ENCODE measurements around the gene VRK3.

VRK3 gene

DNA sequence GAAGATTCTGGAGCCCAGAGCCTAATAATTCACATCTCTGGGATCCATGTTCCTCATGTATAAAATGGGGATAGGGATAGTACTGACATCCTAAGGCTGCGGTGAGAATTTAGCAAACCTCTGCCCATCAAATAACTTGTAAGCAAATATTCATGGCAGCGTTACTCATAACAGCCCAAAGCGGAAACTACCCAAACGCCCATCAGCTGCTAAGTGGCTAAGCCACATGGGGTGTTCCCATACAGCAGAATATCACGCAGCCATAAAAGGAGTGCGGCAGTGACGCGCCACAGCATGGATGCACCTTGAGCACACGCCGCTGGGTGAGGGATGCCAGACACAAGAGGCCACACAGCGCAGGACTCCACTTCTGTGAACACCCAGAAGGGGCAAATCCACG is 19.7 kb downstream of the VRK3 start:
- no peak overlapping the region for H3K9ac ChIP-seq (ENCODE audit: low read length)
- H3K4me3 ChIP-seq (ENCODE audit: low read depth, low read length): no peak overlapping the region
- H3K4me1 ChIP-seq (ENCODE audit: control insufficient read depth, insufficient read depth, low read length): no peaks in the 10 kb centered on the region; the same call in 1 of the 2 replicates
- H3K36me3 ChIP-seq (ENCODE audit: control insufficient read depth, insufficient read depth, low read length): peaks cover 56% of the 10 kb centered on the region
- no peaks in the 10 kb centered on the region for H3K9me3 ChIP-seq (ENCODE audit: control insufficient read depth, insufficient read depth, low read depth, low read length)
- no peak overlapping the region for H3K27ac ChIP-seq (ENCODE audit: low read depth, low read length)
- no peaks in the 10 kb centered on the region for H3K27me3 ChIP-seq (ENCODE audit: control insufficient read depth, insufficient read depth, low read length)

DNA sequence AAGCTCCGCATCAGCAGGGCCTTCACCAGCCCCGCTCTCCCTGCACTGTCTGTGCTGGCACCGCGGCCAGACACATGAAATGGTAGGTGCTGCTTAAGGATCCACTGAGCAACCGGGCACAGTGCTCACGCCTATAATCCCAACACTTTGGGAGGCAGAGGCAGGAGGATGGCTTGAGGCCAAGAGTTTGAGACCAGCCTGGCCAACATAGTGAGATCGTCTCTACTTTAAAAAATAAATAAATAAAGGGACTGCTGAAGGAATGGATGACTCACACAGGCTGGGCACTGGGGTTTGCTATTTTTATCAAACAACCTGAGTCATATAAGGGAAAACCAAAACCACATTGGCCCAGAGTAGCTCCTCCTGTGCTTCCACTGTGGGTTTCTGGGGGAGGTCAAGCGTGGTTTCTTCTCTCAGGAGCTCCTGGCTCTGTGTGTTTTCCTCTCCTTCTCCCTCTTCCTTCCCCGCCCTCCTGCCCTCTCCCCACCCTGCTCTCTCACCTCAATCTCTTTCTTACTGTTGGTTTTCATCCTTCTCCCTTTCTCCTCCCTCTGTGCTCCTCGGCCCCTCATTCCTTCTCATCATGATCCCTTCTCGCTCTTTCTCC is 21.3 kb downstream of the VRK3 start:
- H3K4me3 ChIP-seq (ENCODE audit: low read depth, low read length): no peak overlapping the region
- H3K27ac ChIP-seq (ENCODE audit: low read depth, low read length): no peak overlapping the region
- peaks cover 66% of the 10 kb centered on the region for H3K36me3 ChIP-seq (ENCODE audit: control insufficient read depth, insufficient read depth, low read length)
- H3K27me3 ChIP-seq (ENCODE audit: control insufficient read depth, insufficient read depth, low read length): no peaks in the 10 kb centered on the region
- no peaks in the 10 kb centered on the region; the same call in 1 of the 2 replicates for H3K4me1 ChIP-seq (ENCODE audit: control insufficient read depth, insufficient read depth, low read length)
- no peak overlapping the region for H3K9ac ChIP-seq (ENCODE audit: low read length)
- no peaks in the 10 kb centered on the region for H3K9me3 ChIP-seq (ENCODE audit: control insufficient read depth, insufficient read depth, low read depth, low read length)

DNA sequence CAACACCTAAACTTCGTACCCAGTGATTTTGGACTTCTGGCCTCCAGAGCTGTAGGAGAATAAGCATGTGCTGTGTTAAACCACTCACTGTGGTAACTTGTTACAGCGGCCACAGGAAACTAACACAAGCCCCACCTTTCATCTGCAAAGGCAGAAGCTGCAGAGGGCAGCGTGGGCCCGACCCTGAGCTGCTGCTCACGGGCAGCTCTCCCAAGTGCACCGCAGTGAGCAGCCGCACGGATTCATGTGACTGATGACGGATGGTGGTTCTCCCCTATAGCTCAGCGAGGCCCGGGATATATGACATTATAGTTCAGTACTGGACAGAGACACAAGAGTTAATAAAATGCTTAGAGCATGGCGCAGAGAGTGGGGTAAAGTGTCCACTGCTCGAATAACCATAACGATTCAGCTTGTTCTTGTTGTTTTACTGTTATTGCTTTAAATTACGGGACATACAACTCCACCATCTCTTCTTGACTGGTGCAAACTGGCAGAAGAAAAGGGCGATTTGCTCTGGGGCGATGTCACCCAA is 21.9 kb downstream of the VRK3 start:
- no peak overlapping the region for H3K27ac ChIP-seq (ENCODE audit: low read depth, low read length)
- H3K9me3 ChIP-seq (ENCODE audit: control insufficient read depth, insufficient read depth, low read depth, low read length): no peaks in the 10 kb centered on the region
- H3K36me3 ChIP-seq (ENCODE audit: control insufficient read depth, insufficient read depth, low read length): peaks cover 64% of the 10 kb centered on the region
- H3K27me3 ChIP-seq (ENCODE audit: control insufficient read depth, insufficient read depth, low read length): no peaks in the 10 kb centered on the region
- no peak overlapping the region for H3K4me3 ChIP-seq (ENCODE audit: low read depth, low read length)
- no peaks in the 10 kb centered on the region for H3K4me1 ChIP-seq (ENCODE audit: control insufficient read depth, insufficient read depth, low read length)
- H3K9ac ChIP-seq (ENCODE audit: low read length): no peak overlapping the region

DNA sequence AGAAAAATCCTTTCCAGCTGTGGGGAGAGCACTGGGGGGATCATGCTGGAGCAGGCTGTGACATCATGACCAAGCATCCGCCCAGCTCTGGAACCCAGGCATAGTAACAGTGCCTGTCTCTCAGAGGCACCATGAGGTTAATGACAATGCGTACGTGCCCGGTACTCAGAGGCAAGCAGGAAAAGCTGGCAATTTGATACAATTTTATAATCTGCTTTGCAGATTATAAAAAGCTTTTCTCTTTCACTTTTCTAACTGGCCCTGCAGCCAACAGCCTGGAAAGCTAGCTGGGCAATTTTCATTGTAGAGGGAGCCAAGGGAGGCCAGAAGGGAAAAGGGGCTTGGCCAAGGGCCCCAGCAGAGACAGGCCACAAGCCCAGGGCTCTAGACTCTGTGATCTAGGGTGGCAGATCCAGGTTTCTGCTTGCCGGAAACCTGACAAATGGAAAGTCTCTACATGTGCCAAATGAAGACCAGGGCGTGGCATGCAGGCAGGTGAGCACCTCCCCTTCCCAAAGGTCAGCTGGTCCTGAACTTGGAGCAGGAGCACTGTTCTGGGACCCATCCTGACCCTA is 22.7 kb downstream of the VRK3 start:
- no peak overlapping the region for H3K27ac ChIP-seq (ENCODE audit: low read depth, low read length)
- no peak overlapping the region for H3K4me3 ChIP-seq (ENCODE audit: low read depth, low read length)
- H3K27me3 ChIP-seq (ENCODE audit: control insufficient read depth, insufficient read depth, low read length): no peaks in the 10 kb centered on the region
- H3K36me3 ChIP-seq (ENCODE audit: control insufficient read depth, insufficient read depth, low read length): peaks cover 58% of the 10 kb centered on the region
- H3K4me1 ChIP-seq (ENCODE audit: control insufficient read depth, insufficient read depth, low read length): no peaks in the 10 kb centered on the region
- H3K9ac ChIP-seq (ENCODE audit: low read length): no peak overlapping the region
- no peaks in the 10 kb centered on the region for H3K9me3 ChIP-seq (ENCODE audit: control insufficient read depth, insufficient read depth, low read depth, low read length)

DNA sequence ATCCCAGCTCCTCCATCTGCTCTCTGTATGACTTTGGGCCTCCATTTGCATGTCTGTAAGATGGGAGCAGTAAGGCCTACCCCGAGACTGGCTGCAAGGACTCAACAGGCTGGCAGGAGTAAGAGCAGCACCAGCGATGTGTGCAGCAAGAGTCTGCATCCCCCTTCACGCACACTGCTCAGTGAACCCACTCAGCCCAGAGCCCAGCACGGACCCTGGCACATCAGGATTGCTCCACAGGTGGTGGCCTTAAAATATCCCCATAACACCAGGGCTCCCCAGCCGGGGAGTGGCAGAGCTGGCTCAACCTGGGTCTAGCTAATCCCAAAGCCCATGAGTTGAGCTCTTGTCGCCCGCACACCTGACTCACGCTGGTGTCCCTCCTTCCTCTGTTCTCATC is 23.4 kb downstream of the VRK3 start:
- H3K27ac ChIP-seq (ENCODE audit: low read depth, low read length): no peak overlapping the region
- H3K9me3 ChIP-seq (ENCODE audit: control insufficient read depth, insufficient read depth, low read depth, low read length): no peaks in the 10 kb centered on the region
- H3K27me3 ChIP-seq (ENCODE audit: control insufficient read depth, insufficient read depth, low read length): no peaks in the 10 kb centered on the region
- H3K4me3 ChIP-seq (ENCODE audit: low read depth, low read length): no peak overlapping the region
- no peak overlapping the region for H3K9ac ChIP-seq (ENCODE audit: low read length)
- no peaks in the 10 kb centered on the region for H3K4me1 ChIP-seq (ENCODE audit: control insufficient read depth, insufficient read depth, low read length)
- H3K36me3 ChIP-seq (ENCODE audit: control insufficient read depth, insufficient read depth, low read length): peaks cover 51% of the 10 kb centered on the region

DNA sequence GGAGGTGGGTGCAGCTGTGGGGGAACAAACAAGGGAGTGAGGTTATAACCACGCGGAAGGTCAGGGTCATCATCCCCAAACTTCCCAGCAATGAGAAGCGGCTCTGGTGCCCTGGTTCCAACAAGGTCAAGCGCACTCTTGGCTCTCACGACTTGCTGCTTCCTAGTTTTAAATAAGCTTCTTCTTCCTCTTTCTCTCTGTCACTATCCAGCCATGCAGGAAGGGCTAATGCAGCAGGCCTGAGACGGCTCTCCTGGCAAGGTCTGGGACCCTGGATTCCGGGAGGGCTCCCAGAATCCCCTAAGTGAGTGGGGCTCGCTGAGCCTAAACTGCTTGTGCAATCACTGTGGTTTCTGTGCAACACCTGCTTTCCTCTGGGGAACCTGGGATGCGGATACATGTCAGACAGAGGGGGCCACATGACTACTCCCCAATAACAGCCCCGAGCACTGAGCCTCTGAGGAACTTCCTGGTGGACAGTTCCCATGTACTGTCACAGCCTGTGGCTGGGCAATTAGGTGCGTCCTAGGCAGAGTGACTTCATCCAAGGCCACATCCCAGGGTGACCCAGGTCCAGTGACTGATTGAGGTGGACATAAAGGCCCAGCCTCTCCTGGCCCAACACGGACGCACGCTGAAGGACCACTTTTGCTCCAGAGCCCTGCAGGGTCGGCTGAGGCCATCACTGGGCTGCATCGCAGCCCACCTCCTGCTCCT is 24.2 kb downstream of the VRK3 start:
- Histone ChIP-seq H3K4me3 (ENCODE audit: low read depth, low read length) (no peak overlapping the region), H3K9ac (ENCODE audit: low read length) (no peak overlapping the region), H3K9me3 (ENCODE audit: control insufficient read depth, insufficient read depth, low read depth, low read length) (no peaks in the 10 kb centered on the region), H3K27ac (ENCODE audit: low read depth, low read length) (no peak overlapping the region), H3K4me1 (ENCODE audit: control insufficient read depth, insufficient read depth, low read length) (no peaks in the 10 kb centered on the region), H3K27me3 (ENCODE audit: control insufficient read depth, insufficient read depth, low read length) (no peaks in the 10 kb centered on the region), H3K36me3 (ENCODE audit: control insufficient read depth, insufficient read depth, low read length) (peaks cover 51% of the 10 kb centered on the region)

DNA sequence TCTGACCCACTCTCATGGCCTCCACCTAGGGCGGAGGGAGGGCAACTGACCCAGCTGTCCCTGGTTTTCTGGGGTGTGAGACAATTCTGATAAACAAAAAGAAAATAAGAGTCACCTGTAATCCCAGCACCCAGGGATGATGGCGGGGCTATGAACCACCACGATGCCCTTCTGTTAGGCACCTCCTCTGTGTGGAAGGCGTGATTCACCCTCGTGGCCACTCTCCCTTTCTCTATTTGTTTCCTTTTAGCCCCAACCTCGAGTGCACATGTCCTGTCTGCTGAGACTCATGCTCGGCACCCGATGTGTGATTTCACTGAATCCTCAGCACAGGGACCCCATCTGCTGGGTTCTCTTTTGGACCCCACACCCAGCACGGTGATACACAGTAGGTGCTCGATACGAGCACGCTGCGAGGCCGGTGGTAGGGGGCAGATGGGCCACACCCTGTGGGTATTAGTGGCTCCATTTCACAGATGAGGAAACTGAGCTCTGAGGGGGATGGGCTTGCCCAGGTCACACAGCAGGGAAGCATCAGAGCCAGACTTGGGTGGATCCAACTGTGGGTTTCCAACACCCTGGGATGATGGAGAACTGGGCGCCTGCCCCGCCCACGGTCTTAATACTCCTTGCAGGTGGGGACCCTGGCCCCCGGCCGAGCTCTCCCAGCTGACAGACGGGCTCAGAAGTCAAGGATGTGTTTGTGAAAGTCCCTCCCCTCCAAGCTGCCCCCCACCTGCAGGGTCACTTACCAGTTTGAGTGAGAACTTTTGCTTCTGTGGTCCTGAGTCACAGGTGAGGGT is 24.9 kb downstream of the VRK3 start:
- Histone ChIP-seq H3K27ac (ENCODE audit: low read depth, low read length) (no peak overlapping the region), H3K4me3 (ENCODE audit: low read depth, low read length) (no peak overlapping the region), H3K4me1 (ENCODE audit: control insufficient read depth, insufficient read depth, low read length) (no peaks in the 10 kb centered on the region), H3K9ac (ENCODE audit: low read length) (no peak overlapping the region), H3K36me3 (ENCODE audit: control insufficient read depth, insufficient read depth, low read length) (peaks cover 49% of the 10 kb centered on the region), H3K27me3 (ENCODE audit: control insufficient read depth, insufficient read depth, low read length) (no peaks in the 10 kb centered on the region), H3K9me3 (ENCODE audit: control insufficient read depth, insufficient read depth, low read depth, low read length) (no peaks in the 10 kb centered on the region)

DNA sequence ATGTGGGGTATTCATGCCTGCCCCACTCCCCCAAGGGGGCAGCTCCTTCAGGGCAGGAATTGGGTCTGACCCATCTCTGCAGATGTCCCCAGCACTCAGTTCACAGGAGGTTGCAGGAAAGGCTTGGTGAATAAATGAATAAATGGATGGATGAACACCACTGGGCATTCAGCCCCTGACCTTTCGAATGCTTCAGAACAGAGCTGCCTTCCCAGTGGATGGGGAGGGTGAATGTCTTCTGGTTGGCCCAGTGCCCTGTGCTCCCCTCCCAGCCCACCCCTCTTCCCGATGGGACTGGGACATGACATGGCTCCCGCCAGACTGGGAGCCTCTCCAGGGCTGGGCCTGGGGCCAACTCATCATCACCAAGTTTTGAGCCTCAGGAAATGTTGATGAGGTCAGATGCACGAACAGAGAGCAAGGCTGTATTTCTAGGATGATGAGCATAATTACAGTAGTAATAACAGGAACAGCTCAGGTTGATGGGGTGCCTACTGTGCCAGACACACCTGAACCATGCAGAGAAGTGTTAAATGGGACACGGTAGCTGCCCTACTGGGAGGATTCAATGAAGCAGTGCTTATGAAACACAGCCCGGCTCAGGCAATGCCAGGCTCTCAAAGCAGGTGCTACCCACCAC is 25.7 kb downstream of the VRK3 start:
- H3K4me3 ChIP-seq (ENCODE audit: low read depth, low read length): no peak overlapping the region
- no peaks in the 10 kb centered on the region for H3K27me3 ChIP-seq (ENCODE audit: control insufficient read depth, insufficient read depth, low read length)
- no peaks in the 10 kb centered on the region for H3K9me3 ChIP-seq (ENCODE audit: control insufficient read depth, insufficient read depth, low read depth, low read length)
- no peaks in the 10 kb centered on the region for H3K4me1 ChIP-seq (ENCODE audit: control insufficient read depth, insufficient read depth, low read length)
- no peak overlapping the region for H3K27ac ChIP-seq (ENCODE audit: low read depth, low read length)
- peaks cover 50% of the 10 kb centered on the region for H3K36me3 ChIP-seq (ENCODE audit: control insufficient read depth, insufficient read depth, low read length)
- no peak overlapping the region for H3K9ac ChIP-seq (ENCODE audit: low read length)

DNA sequence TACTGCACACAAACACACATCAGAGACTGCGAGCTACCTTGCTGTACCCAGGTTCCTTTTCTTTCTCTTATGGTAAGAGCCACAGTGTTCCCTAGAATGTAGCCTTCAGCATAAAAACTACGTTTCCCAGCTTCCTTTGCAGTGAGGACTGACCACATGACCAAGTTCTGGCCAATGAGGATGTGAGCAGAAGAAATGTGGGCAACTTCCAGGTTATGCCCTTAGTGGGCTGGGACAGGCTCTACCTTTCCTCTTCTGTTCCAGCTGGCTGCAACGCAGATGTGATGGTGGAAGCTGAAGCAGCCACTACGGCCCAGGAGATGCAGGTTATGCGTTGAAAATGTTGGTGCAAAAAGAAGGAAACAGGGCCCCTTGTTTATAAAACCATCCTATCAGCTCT is 27.5 kb downstream of the VRK3 start:
- no peaks in the 10 kb centered on the region for H3K9me3 ChIP-seq (ENCODE audit: control insufficient read depth, insufficient read depth, low read depth, low read length)
- H3K36me3 ChIP-seq (ENCODE audit: control insufficient read depth, insufficient read depth, low read length): peaks cover 51% of the 10 kb centered on the region
- H3K4me1 ChIP-seq (ENCODE audit: control insufficient read depth, insufficient read depth, low read length): no peaks in the 10 kb centered on the region
- no peak overlapping the region for H3K27ac ChIP-seq (ENCODE audit: low read depth, low read length)
- no peaks in the 10 kb centered on the region for H3K27me3 ChIP-seq (ENCODE audit: control insufficient read depth, insufficient read depth, low read length)
- no peak overlapping the region for H3K4me3 ChIP-seq (ENCODE audit: low read depth, low read length)
- H3K9ac ChIP-seq (ENCODE audit: low read length): no peak overlapping the region

DNA sequence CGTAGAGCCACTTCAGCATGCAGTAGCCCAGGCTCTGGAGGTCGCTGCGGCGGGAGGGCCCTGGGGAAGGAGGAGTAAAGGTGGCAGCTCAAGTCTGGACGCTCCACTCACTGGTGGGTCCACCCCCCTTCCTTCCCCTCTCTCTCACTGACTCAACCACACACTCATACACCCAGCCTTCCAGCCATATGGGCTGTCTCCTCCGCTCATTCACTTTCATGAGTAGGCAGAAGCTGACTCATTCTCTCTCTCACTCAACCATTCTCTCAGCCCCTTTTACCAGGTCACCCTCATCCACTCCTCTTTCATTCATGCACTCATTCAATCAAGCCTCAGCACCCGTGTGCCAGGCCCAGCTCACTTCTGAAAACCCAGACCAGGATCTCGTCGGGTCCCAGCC is 36.7 kb downstream of the VRK3 start:
- H3K4me3 ChIP-seq (ENCODE audit: low read depth, low read length): no peak overlapping the region
- no peak overlapping the region for H3K9ac ChIP-seq (ENCODE audit: low read length)
- no peak overlapping the region for H3K27ac ChIP-seq (ENCODE audit: low read depth, low read length)
- H3K9me3 ChIP-seq (ENCODE audit: control insufficient read depth, insufficient read depth, low read depth, low read length): no peaks in the 10 kb centered on the region
- H3K4me1 ChIP-seq (ENCODE audit: control insufficient read depth, insufficient read depth, low read length): no peaks in the 10 kb centered on the region
- peaks cover 16% of the 10 kb centered on the region for H3K36me3 ChIP-seq (ENCODE audit: control insufficient read depth, insufficient read depth, low read length)
- no peaks in the 10 kb centered on the region for H3K27me3 ChIP-seq (ENCODE audit: control insufficient read depth, insufficient read depth, low read length)
